Hematopoietic multipotent progenitor cell (in vitro differentiated cells): Measurements from ENCODE around the gene CHMP6. TPM values are rescaled to one million over a fixed set of nuclear protein-coding genes. Genes with fewer than 3 reads are reported as not detected.

Experiments
- DNase-seq, 3 donors: peaks; one replicate each; pipeline ENCODE4 v3.0.0-alpha.2; 2011 to 2015; ENCODE audit warnings: low read depth in 2 of 3, low spot score in 2 of 3
- total RNA-seq: library from RNA; depleted of rRNA; stranded (reverse); fragments of >200 nt; gene quantifications from one replicate; pipeline ENCODE4 v1.2.3, GENCODE V29; 2012

Gene CHMP6
- total RNA-seq, 1 donor, result 16.2 TPM

GRCh38 chr17:80970044-80970761 is 21.4 kb upstream of the CHMP6 start:
- DNase-seq, result peak in 1 of 3 donors; percentile 57

- DNase-seq, result no peak
Measured at GRCh38 chr17:80970762-80971703, 20.6 kb upstream of the CHMP6 start.

- no peak for DNase-seq
Measured at GRCh38 chr17:80971704-80972304, 19.8 kb upstream of the CHMP6 start.

GRCh38 chr17:80976701-80977100 is 14.9 kb upstream of the CHMP6 start:
- DNase-seq, result no peak

- no peak for DNase-seq
Measured at GRCh38 chr17:80977172-80977571, 14.5 kb upstream of the CHMP6 start.

GRCh38 chr17:80978499-80979497 is 12.8 kb upstream of the CHMP6 start:
- DNase-seq, result no peak

- DNase-seq, result no peak
Measured at GRCh38 chr17:80979547-80980378, 11.9 kb upstream of the CHMP6 start.

- DNase-seq, result peak in 1 of 3 donors; percentile 40
Measured at GRCh38 chr17:80980397-80981061, 11.1 kb upstream of the CHMP6 start.

GRCh38 chr17:80981062-80981902 is 10.4 kb upstream of the CHMP6 start:
- DNase-seq, result peak in 1 of 3 donors; percentile 53

- DNase-seq, result no peak
Measured at GRCh38 chr17:80981929-80982425, 9.7 kb upstream of the CHMP6 start.

- DNase-seq, result no peak
Measured at GRCh38 chr17:80982426-80982974, 9.1 kb upstream of the CHMP6 start.

GRCh38 chr17:80983545-80983944 is 8.1 kb upstream of the CHMP6 start:
- DNase-seq, result no peak

- no peak for DNase-seq
Measured at GRCh38 chr17:80984749-80985148, 6.9 kb upstream of the CHMP6 start.

- no peak for DNase-seq
Measured at GRCh38 chr17:80986046-80986445, 5.6 kb upstream of the CHMP6 start.

- peak in 1 of 3 donors; percentile 28 for DNase-seq
Measured at GRCh38 chr17:80986816-80987475, 4.7 kb upstream of the CHMP6 start.

- no peak for DNase-seq
Measured at GRCh38 chr17:80987941-80988461, 3.6 kb upstream of the CHMP6 start.

GRCh38 chr17:80989586-80989913 is 2.1 kb upstream of the CHMP6 start:
- no peak for DNase-seq
